ENCODE data around the gene PAOX. TPM values are rescaled to one million over a fixed set of nuclear protein-coding genes. Genes with fewer than 3 reads are reported as not detected.

PAOX gene
- total RNA-seq, 1 donor from 2014 or later, result 7.8 TPM

DNA sequence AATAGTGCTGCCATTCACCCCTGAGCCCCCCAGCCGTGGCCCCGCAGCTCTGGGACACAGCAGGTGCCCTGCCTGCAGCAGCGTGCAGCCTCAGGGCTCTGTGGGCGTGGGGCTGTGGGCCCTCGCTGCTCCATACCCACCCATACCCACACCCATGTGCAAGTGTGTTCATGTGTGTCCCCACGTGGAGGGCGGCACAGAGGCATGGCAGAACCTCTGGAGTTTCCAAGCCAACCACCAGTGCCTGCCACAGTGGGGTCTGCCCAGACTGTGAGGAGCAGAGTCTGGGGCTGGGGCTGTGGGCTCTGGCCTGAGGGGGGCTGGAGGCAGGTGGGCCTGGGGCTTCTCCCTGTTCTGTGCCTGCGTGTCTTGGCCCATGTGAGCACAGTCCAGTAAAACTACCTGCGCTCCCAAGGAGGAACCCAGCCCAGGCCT, 29.5 kb upstream of the PAOX start:
- DNase-seq (ENCODE audit: low read depth), result no peak

DNA sequence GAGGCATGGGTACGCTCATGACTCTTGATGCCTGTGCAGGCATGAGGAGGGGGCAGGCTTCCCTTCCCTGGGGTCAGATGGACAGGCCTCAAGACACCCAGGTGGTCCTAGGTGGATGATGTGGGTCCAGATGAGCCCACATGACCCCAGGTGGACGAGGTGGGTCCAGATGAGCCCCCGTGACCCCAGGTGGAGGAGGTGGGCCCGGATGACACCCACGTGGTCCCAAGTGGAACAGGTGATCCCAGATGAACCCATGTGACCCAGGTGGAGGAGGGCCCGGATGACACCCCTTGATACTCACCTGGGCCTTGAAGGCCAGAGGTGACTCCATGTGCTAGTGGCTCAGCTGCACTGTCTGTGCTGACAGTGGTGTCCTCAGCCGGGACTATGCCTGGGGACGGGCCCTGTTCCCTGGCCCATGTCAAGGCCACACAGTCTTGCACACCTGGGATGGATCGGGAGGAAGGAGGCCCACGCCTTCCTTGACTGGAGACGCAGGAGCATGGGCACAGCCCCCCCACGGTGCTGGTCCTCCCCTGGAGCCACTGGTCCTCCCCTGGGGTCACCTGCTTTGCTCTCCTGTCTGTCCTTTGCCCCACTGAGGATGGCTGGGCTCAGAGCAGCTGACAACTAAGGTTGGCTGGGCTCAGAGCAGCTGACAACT, 28.6 kb upstream of the PAOX start:
- no peak for DNase-seq (ENCODE audit: low read depth)

DNA sequence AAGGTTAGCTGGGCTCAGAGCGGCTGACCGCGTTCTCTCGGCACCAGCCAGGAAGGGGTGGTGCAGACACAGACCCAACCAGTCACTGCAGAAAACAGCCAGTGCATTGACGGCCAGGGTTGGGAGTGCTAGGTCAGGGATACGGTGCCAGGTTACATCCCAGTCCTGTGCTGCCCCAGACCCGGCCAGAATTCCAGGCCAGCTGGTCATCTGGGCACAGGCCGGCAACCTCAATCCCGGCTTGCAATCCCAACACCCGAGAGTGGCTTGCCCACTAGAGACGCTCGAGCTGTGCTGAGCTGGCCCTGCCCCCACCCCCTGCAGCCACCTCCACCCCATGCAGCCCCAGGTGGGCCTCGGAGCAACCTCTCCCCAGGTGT, 28.1 kb upstream of the PAOX start:
- DNase-seq (ENCODE audit: low read depth), result no peak

DNA sequence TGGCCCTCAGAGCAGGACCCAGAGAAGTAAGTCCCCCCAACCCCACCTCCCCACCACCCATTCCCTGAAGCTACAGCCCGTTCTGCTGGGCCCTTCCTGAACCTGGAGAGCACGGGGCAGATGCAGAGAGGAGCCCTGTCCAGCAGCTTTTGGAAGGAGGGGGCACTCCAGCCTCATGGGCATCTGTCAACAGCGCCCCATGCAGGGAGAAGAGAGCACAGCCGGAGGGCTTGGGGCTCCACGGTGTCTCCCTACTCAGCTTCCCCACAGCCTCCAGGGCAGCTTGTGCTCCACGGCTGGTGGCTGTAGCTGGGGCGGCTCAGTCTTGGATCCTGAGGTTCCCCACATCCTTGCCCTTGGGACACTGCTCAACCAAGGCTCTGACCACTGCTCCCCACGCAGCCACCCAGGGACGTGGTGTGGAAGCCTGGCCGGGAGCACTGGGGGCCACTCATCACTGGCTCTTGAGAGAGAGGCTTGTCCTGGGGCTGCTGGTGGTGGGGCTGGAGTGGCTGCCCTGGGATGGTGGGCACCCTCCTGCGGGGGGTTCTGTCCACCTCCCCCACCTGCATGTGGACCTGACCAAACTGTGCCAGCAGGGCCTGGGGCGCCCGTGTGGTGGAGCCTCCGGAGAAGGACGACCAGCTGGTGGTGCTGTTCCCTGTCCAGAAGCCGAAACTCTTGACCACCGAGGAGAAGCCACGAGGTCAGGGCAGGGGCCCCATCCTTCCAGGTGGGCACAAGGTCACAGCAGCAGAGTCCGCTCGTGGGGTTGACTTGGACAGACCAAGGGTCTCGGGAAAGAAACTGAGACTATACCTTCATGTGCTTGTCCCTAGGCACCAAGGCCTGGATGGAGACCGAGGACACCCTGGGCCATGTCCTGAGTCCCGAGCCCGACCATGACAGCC, 27.4 kb upstream of the PAOX start:
- DNase-seq (ENCODE audit: low read depth), result no peak

DNA sequence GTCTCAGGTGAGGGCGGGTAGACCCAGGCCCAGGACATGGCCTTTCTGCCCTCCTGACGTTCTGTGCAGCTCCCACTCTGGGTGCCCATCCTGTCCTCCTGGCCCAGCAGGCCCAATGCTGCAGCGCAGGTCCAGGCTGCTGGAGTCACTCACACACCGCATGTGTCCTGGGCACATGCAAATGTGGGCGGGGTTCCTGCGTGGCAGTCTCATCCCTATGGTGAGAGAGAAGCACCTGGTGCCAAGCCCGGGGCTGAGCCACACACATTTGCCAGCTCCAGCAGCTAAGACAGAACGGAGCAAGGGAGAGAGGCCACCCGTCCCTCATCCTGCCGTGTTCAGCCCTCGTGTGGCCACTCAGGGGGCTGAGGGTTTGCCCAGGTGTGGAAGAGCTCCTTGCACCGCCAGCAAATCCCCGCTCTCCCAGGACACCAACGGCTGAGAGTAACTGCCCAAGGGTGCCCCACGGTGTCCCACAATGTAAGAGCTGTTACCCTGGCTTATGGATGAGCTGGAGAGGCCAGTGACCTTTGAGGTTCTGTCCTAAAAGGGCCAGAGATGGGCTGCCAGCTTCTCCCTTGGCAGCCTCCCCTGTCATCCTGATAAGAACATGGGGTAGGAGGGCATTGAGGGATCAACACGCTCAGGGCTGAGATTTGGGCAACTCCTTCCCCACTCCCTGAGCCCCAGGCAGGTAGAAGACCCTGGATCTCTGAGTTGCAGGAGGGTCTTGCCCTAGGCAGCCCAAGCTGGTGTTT, 25.7 kb upstream of the PAOX start:
- no peak for DNase-seq (ENCODE audit: low read depth)

DNA sequence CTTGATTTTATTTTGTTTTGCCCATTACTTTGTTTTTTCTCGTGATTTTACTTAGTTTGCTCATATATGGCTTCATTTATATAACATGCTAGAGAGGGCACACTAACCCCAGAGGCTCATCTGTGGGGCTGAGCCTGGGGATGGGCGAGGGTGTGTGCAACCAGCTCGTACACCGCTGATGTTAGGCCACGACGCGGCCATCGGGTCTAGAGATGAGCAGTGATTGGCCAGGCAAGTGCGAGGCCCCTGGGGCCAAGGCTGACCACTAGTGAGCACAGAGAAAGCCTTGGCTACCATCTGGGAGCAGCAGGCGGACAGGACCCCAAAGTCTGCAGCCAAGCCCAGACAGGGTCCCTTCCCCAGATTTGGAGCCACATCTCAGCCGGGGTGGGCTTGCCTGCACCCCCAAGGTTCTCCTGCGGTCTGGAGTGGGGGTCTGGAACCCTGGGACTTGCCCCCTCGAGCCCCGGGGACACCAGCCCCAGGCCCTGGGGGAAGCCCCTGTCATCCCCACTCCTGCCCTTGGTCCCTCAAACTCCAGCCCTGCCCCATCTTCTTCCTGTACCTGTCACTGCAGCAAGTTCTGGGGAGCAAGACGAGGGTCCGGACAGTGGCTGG, 25.0 kb upstream of the PAOX start:
- no peak for DNase-seq (ENCODE audit: low read depth)

DNA sequence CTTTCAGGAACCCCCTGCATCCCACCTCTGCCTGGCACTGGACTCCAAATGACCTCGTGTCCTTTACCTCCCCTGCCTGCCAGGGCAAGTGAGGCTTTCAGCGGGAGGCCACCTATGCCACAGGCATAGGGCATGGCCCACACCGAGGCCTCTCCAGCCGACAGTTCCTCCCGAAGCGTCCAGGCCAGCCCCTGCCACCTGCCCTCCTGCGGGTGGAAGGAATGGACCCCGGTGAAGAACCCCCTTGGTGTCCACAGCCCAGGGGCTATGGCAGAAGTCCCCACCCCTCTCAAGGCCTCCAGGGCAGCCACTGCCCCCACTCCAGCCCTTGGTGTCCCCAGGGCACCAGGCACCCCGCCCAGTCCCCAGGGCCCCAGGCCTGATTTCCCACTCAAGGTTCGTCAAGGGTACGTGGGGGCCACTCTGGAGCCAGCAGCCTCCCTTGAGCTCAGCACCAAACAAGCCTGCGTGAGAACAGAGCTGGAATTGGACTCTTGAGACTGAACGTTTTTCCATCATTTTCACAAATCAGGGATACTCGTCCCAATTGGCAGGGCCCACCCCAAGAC, 24.3 kb upstream of the PAOX start:
- DNase-seq (ENCODE audit: low read depth), result no peak

DNA sequence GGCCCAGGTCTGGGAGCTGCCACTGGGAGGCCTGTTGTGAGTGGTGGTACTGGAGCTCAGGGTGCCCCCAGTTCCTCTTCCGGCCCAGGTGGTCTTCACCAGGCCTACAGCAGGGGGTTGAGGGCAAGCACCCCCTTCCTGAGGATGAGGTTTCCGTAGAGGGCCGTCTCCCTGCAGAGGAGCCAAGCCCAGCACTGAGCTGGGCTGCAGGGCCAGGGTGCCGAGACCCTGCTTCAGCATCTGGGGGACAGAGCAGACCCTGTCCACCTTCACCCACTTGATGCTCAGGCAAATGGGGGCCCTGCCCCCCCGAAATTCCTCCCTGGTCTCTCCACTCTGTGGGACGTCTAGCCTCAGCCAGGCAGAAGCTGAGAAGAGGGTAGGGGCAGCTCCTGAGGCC, 23.8 kb upstream of the PAOX start:
- no peak for DNase-seq (ENCODE audit: low read depth)

DNA sequence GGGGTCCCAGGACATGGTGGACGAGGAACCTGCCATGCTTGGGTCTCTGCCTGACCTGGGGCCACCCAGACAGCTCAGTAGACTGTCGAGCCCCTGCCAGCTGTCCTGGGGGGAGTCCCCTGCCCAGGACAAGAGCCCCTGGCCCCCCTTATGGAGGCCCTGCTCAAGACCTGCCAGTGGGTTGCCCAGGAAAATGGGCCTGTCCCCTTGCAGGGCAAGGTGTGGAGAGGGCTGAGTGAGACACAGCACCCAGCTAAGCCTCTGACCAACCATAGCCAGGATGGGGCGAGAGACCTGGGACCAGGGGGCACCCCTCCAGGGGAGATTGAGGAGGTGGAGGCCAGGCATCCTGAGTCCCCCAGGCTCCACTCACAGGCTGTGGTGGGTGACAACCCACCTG, 23.1 kb upstream of the PAOX start:
- no peak for DNase-seq (ENCODE audit: low read depth)

DNA sequence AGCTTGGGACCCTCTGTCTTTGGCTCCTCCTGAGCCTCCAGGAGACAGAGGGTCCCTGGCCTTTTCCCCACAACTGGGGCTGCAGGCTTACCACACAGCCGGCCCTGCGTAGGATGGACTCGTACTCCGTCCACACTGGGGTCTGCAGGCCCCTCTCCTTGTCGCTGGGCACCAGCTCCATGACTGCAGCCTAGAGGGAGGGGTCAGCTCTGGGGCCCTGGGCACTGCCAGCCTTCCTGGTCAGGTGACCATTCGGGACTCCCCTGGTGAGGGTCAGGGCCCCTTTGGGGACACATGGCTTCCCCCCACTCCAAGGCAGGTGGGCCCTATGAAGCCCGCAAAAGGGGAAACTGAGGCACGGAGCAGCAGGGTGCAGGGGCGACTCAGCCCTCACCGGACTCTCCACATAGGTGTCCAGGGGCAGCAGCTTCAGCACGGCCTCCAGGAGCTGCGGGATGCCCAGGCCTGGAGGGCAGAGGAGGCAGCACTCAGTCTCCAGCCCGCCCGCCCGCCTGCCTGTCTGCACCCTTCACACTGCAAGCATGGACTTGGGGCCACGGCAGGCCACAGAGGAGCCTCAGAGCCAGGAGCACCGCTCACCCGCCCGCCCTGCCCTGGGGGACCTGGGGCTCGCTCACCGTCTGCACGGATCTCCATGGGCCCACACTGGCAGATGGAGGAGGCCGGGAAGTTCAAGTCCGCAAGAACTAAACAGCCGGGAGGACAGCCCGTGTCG, 22.3 kb upstream of the PAOX start:
- no peak for DNase-seq (ENCODE audit: low read depth)

DNA sequence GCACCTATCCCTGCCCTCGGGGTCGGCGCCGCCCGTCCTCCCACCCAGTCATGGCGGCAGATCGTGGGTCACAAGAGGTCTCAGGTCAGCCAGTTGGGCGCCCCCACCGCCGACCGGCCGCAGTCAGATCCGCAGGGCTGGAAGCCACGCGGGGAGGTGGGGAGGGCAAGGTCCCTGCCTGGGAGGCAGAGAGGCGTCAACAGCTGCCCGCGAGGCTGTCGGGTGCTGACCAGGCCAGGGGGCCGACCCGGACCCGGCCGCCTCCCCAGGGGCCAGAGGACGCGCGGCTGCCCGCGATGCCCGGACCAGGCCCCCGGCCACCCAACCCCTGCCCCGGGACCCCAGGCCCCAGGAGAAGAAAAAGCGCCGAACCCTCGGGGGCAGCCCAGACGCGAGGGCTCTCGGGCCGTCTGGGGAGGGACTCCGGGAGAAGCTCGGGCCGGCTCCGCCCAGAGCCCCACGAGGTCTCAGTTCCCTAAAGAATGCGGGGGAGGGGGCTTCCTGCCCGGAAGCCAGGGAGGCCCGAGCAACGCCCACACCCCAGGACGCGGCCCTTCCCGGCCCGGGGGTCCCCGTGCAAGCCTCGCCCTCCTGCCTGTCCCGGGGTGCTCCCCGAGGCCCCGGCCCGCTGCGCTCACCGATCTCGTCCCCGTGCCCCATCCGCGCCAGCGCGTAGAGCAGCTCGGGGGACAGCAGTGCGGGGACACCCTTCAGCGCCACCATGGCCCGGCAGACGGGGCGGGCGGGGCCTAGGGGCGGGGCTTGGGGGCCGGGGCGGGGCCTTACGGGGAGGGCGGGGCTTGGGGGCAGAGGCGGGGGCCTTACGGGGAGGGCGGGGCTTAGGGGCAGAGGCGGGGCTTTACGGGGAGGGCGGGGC, 21.5 kb upstream of the PAOX start, which contains the start of gene FUOM:
Gene FUOM (minus strand): TSS at position 735 of the 877 bp plus-strand sequence. CDS start 12 bp downstream, at position 723.
- peak; percentile 30 for DNase-seq (ENCODE audit: low read depth)

DNA sequence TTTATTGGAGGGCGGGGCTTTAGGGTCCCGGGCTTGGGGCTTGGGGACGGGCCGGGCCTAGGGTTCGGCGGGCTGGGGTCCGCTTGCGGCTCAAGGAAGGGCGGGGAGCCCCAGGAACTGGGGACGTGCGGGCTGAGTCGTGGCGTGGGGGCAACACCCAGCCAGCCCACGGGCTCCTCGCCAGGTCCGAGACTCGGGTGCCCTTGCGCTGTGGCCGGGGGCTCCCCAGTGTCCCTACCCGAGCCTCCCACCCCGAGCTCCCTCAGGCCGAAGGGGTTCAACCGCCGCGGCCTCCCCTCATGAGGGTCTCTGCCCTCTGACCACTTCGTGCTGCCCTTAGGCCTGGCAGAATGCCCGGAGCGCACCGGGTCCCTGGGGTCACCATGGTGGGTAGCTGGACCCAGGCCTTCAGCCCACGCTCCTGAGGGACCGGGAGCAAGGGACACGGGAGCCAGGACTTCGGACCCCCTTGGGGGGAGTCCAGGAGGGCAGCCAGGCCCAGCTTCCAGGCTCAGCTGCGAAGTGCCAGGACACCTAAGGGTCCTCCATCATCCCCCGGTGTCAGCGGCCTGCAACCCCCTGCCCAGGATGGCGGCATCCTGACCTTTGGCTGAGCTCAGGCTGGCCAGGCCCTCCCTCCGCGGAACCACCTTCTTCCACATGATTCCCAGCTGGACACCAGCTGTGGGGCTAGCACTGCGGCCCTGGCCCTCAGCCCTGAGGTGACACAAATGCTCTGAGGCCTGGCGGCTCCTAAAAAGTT, 20.7 kb upstream of the PAOX start:
- DNase-seq (ENCODE audit: low read depth), result no peak

DNA sequence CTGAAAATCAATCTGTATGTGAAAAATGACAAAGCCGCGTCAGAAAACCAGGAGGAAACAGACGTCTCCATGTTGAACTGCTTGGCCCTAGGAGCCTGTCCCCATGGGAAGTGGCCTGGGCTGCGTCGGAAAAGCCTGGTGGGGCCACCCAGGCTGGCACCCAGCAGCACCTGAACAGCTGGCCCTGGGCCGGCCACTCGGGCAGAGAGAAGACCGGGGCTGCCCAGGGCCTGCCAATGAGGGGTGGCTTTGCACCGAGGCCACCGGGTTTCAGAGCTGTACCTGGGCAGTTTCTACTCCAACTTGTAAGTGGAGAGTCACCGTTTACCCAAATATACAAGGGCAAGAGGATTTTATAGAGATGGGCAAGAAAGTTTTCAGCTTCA, 20.1 kb upstream of the PAOX start:
- DNase-seq (ENCODE audit: low read depth), result no peak

DNA sequence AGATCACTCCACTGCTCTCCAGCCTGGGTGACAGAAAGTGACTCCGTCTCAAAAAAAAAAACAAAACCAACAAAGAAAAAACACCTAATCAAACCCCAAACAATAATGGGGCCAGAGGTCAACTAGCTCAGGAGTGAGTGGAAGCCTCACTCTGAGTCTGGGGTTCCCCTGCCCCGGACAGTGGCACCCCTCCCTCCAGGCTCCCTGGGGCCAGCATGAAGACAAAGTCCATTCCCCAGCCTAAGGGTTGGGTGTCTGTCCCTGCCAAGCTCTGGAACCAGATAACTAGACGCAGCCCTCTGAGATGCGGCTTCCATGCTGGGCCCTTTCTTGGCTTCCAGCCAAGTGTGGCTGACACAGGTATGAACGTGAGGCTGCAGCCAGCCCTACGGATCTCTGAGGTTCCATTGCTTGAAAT, 19.5 kb upstream of the PAOX start:
- DNase-seq (ENCODE audit: low read depth), result no peak

DNA sequence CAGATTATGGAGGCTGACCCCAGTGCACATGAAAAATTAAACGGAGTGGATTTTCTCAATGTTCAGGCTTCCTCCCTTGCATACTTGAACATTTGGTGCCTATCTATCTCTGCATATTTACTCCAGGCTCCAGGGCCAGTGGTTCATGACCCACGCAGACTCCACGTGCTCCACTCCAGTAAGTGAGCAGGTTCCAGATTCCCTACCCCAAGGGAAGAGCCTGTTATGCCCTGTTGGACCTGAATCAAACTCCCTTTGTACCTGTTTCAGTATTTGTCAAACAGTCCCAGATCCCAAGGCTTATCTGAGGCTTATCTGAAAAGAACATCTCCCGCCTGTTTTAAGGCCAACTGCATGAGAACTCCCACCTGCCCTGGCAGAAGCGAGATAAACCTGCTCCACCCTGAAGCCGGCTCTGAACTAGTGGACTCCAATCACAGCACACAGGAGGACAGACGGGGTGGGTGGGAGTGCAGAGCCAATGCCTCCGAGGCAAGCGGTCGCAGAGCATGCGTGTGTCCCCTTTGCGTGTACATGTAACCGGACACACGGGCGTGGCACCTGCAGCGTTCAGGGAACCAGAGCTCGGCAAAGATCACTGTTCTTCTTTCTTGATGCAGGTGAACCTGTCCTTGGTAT, 19.0 kb upstream of the PAOX start:
- DNase-seq (ENCODE audit: low read depth), result no peak

DNA sequence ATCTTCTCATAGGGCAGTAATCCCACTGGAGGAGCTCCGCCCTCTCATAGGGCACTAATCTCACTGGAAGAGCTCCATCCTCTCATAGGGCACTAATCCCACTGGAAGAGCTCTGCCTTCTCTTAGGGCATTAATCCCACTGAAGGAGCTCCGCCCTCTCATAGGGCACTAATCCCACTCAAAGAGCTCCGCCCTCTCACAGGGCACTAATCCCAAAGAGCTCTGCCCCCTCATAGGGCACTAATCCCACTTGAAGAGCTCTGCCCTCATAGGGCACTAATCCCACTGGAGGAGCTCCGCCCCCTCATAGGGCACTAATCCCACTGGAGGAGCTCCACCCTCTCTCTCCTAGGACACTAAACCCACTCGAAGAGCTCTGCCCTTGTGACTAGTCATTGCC, 17.8 kb upstream of the PAOX start:
- no peak for DNase-seq (ENCODE audit: low read depth)

DNA sequence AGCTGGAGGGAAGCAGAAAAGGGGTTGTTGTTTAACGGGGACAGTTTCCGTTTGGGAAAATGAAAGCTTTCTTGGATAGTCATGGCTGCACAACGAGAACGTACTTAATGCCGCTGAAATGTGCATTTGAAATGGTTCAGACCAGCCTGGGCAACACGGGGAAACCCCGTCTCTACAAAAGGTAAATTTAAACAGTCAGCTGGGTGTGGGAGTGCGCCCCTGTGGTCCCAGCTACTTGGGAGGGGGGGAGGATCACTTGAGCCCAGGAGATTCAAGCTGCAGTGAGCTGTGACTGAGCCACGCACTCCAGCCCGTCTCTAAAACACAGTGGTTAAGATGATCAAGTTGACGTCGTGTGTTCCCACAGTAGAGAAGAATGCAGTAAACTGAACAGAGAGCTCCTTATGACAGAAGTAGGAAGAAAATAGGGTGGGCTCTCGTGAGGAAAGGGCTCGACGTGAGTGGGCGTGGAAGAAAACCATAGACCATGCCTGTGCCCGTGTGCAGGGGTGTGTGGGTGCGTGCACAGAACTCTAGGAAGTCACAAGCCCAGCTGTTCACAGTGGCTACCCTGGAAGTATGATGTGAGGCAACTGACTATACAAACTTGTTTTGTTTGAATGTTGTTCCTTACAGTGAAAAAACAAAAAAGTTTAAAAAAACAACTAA, 17.2 kb upstream of the PAOX start:
- no peak for DNase-seq (ENCODE audit: low read depth)

DNA sequence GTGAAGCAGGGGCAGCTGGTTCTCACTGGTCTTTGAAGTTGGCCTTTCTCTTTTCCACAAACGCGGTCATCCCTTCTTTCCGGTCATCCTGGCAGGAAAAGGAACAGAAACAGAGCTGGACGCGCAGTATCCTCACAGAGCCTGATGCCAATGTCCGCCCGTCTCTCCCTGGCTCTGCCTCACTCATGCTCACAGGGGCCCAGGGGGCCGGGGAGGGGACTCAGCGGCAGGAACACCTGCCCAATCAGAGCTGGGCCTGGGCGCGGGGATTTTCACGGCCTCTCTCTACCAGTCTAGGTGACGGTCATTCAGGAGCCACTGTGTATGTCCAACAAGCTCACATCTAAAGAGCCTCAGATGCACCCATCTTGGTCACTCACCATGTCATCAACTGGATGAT, 16.2 kb upstream of the PAOX start:
- DNase-seq (ENCODE audit: low read depth), result no peak
